NCI-H2029 (cell line): ENCODE results near the gene IFITM5.
"Not testable (repeated sequence)": the region's sequence is repeated elsewhere in the genome, so short reads cannot be mapped to it uniquely, and the experiment has no call there.

Experiments used
- DNase-seq: peaks from one replicate; lab custom pipeline; 2025; lab: John Stamatoyannopoulos, UW

The IFITM5 gene

GRCh38 chr11:328012-328411, 28.7 kb upstream of the IFITM5 start:
- no peak for DNase-seq

GRCh38 chr11:327581-327923, 28.2 kb upstream of the IFITM5 start:
- no peak for DNase-seq

GRCh38 chr11:326842-327580, 27.7 kb upstream of the IFITM5 start:
- DNase-seq = peak; percentile 1

- DNase-seq = no peak
Measured at GRCh38 chr11:326592-326841, 27.2 kb upstream of the IFITM5 start.

- DNase-seq = no peak
Measured at GRCh38 chr11:325796-326591, 26.7 kb upstream of the IFITM5 start.

- DNase-seq = not testable (repeated sequence)
Measured at GRCh38 chr11:324593-325517, 25.5 kb upstream of the IFITM5 start.

GRCh38 chr11:324156-324555, 24.8 kb upstream of the IFITM5 start:
- no peak for DNase-seq

- DNase-seq = not testable (repeated sequence)
Measured at GRCh38 chr11:319888-320273, 20.6 kb upstream of the IFITM5 start.

- DNase-seq = not testable (repeated sequence)
Measured at GRCh38 chr11:319121-319887, 20.0 kb upstream of the IFITM5 start.

- DNase-seq = not testable (repeated sequence)
Measured at GRCh38 chr11:318405-319120, 19.2 kb upstream of the IFITM5 start.

GRCh38 chr11:317668-318404, 18.5 kb upstream of the IFITM5 start:
- DNase-seq = not testable (repeated sequence)

- no peak for DNase-seq
Measured at GRCh38 chr11:316891-317301, 17.6 kb upstream of the IFITM5 start.

- no peak for DNase-seq
Measured at GRCh38 chr11:316031-316701, 16.8 kb upstream of the IFITM5 start.

- no peak for DNase-seq
Measured at GRCh38 chr11:315516-315994, 16.2 kb upstream of the IFITM5 start.

GRCh38 chr11:315051-315481, 15.7 kb upstream of the IFITM5 start:
- no peak for DNase-seq

- not testable (repeated sequence) for DNase-seq
Measured at GRCh38 chr11:314554-314875, 15.2 kb upstream of the IFITM5 start.

- DNase-seq = no peak
Measured at GRCh38 chr11:313787-314553, 14.6 kb upstream of the IFITM5 start, which contains the start of gene IFITM1. Gene IFITM1 (plus strand): TSS chr11:314040. CDS start chr11:314171, 131 bp downstream.

GRCh38 chr11:313304-313786, 14.0 kb upstream of the IFITM5 start:
- DNase-seq = no peak
